Coronary artery (tissue), 2 donors: ENCODE results near the gene DCLRE1B.

Experiments
- DNase-seq: peaks from one replicate; pipeline ENCODE4 v3.0.0-alpha.2; 2017; ENCODE audit warnings: low spot score
- H3K27ac ChIP-seq, 2 donors: fragments of 200-600 bp; sonication (generic); one replicate each; pipeline ENCODE4 v1.5.1; 2016 to 2019
- H3K4me3 ChIP-seq: fragments of 200-600 bp; sonication (generic); 2 replicates; pipeline ENCODE4 v1.5.1; 2016; ENCODE audit warnings: mild to moderate bottlenecking, moderate library complexity
- TF ChIP-seq, protein P1 (sequence below): fragments of 200-600 bp; sonication (generic); IDR thresholded peaks from one replicate; pipeline ENCODE4 v1.5.1; 2019; ENCODE audit warnings: antibody characterized with exemption

Gene DCLRE1B

DNA sequence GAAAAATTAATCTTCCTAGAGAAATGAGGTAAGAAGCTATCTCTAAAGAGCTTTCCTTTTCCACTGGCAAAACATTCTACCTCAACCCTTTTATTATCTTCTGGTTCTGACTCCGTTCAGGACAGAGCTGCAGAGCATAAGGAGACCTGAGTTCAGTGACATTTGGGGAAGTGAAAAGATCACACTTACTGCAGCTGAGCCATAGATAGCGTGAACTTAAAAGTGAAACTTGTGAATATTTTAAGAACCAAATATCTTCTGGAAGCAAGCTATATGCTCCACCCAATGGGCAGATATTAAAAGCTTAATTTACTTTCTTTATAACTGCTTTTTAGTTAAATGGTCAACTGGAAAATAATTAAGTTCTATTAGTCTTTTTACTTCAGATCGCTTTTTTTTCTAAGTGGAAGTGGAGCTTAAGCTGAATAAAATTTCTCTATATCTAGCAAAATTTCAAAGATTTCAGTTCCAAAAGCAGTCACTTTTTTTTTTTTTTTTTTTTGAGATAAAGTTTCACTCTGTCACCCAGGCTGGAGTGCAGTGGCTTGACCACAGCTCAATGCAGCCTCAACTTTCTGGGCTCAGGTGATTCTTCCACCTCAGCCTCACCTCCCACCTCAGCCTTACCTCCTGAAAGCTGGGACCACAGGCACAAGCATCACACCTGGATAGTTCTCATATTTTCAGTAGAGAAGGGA, 45.5 kb upstream of the DCLRE1B start:
- DNase-seq: no peak
- Histone ChIP-seq H3K4me3 (no peak overlapping the region), H3K27ac (no peak overlapping the region)
- TF ChIP-seq, protein P1, sequence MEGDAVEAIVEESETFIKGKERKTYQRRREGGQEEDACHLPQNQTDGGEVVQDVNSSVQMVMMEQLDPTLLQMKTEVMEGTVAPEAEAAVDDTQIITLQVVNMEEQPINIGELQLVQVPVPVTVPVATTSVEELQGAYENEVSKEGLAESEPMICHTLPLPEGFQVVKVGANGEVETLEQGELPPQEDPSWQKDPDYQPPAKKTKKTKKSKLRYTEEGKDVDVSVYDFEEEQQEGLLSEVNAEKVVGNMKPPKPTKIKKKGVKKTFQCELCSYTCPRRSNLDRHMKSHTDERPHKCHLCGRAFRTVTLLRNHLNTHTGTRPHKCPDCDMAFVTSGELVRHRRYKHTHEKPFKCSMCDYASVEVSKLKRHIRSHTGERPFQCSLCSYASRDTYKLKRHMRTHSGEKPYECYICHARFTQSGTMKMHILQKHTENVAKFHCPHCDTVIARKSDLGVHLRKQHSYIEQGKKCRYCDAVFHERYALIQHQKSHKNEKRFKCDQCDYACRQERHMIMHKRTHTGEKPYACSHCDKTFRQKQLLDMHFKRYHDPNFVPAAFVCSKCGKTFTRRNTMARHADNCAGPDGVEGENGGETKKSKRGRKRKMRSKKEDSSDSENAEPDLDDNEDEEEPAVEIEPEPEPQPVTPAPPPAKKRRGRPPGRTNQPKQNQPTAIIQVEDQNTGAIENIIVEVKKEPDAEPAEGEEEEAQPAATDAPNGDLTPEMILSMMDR: no peak

DNA sequence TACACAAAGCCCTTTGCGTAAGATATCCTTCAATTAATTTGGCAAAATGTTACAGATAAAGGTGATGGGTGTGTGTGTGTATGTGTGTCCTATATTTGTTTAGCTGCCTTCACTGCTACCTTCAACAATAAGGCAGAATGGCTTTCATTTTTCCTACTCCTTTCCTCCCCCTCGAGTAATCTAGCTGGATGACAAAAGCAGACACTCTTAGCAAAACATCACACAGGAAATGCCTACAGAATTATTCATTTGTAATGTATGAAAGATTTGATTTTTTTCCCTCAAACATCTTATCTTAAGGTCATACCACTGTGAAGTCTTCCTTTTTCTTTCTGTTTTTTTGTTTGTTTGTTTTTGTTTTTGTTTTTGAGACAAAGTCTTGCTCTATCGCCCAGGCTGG, 44.2 kb upstream of the DCLRE1B start:
- Histone ChIP-seq H3K4me3 (no peak overlapping the region), H3K27ac (no peak overlapping the region)
- no peak for DNase-seq
- TF ChIP-seq, protein P1: no peak

DNA sequence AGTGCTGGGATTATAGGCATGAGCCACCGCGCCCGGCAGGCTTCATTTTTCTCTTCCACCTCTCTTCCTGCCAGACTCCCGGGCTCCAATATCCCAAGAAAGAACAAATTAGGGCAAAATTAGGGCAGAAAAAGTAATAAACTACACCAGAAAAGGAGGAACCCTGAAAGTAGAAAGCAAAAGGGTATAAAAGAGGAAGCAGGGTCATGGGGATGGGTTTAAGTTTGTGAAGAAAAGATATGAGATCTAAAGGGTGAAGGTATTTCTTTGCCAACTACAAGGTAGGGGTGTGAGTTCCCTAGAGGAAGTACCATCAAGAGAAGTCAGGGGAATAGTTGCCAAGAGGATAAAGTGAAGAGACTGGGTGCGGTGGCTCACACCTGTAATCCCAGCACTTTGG, 43.5 kb upstream of the DCLRE1B start:
- H3K4me3 ChIP-seq: no peak overlapping the region
- TF ChIP-seq, protein P1: no peak
- no peak overlapping the region for H3K27ac ChIP-seq
- DNase-seq: no peak

DNA sequence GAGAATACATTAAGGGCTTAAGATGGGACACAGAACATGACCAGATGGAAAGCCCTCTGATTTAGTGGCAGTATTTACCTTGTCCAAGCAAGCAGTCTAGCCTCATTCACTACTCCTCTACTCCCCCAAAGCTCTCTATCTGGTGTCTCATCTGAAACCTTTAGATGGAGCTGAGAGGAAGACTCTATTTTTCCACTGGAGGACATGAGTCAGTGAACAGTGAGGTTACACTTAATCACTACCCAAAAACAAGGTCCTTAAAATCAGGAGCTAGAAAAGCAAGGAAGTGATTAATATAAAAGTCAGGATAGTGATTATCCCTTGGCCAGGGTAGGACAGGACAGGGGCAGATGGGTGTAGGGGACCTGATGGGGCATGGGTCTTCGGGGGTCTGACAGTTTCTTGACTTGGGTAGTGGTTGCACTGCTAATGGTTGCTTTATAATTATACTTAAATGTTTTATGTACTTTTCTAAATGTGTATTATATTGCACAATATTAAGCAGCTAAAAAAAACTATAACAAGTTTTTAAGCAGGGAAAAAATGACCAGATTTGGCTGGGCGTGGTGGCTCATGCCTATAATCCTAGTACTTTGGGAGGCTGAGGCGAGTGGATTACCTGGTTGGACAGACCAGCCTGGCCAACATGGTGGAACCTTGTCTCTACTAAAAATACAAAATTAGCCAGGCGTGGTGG, 36.6 kb upstream of the DCLRE1B start:
- Histone ChIP-seq H3K27ac (no peak overlapping the region), H3K4me3 (no peak overlapping the region)
- TF ChIP-seq, protein P1: no peak
- no peak for DNase-seq

DNA sequence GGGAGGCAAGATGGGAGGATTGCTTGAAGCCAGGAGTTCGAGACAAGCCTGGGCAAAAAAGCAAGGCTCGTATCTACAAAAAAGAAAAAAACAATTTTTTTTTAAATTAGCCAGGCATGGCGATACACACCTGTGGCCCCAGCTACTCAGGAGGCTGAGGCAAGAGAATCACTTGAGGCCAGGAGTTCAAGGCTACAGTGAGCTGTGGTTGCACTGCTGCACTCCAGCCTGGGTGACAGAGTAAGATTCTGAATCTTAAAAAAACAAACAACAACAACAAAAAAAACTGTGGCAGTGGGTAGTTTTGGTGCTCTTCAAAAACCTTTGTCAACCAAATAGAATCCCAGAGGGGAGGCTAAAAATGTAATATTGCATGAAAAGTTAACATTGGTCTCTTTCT, 34.3 kb upstream of the DCLRE1B start:
- Histone ChIP-seq H3K4me3 (no peak overlapping the region), H3K27ac (no peak overlapping the region)
- TF ChIP-seq, protein P1: no peak
- no peak for DNase-seq

DNA sequence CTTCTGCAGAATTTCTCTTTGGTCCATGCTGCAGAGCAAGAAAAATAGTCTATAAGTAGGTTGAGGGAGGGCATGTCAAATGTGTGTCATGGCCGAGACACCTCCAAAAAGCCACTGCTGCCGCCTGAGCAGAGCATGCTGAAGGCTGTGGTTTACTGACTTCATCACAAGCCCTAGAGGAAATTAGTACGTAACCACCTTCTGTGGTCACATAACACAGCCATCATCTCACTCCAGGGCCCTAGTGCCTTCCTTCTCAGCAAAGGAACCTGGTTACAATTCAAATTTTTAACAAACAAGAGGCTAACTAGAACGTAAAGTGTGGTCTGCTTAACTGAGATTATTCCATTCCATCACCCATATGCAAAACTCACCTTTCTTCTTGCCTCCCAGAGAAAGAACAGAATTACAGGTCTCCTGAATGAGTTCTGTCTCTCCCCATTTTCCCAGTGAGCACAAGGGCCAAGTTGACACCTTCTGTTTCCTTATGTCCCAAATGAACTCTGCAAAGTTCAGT, 33.5 kb upstream of the DCLRE1B start, which contains the start of gene PTPN22:
Gene PTPN22, minus strand, starts transcription at position 116 of the 517 bp plus-strand sequence.
- Histone ChIP-seq H3K27ac (peak within 1 kb of the TSS in 1 of 2 donors; percentile 69), H3K4me3 (no peak within 1 kb of the TSS)
- TF ChIP-seq, protein P1: no peak
- DNase-seq: no peak
